ENCODE results near the gene CPOX. TPM values are rescaled to one million over a fixed set of nuclear protein-coding genes. Genes with fewer than 3 reads are reported as not detected.

The CPOX gene
- total RNA-seq, 1 experiment from 2014 or later = 24.7 TPM

DNA sequence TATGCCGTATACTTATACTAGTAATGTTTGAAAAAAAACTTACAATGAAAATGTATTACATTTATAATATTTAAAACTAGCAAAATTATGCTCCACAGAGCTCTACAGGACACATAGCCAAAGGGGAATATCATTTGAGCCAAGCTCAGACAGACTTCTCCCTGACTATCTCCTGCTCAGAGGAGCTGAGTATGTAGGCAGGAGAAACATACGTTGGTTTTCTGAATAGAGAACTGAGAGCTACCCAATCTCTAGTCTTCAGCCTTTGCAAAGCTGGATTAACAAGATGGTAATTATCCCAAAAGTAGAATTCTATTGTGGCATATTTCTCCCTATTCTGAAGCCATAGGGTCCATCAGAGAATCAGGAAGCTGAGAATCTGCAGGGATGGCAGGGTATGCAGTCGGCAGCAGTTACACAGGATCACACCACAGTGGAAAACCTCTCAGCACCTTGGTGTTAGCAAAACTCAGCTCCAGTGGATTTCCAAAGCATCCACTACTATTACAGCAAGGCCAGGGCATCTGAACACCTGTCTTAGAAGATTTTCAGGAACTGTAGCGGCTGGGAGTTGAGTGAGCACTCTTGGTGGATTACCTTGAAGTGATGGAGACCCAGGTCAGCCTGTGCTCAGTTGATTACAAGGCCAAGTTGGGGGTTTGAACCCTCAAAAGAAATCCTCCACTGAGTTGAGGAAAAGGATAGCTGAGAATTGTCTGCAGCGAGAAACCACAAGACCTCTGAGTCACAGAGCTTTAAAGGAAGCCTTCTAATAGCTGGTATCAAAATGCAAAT is 31.5 kb downstream of the CPOX start:
- Histone ChIP-seq H3K9ac (ENCODE audit: extremely low read depth, insufficient read length, low read length) (no peak overlapping the region), H2BK120ac (ENCODE audit: low read depth, low read length, poor library complexity, severe bottlenecking) (no peak overlapping the region), H2AK5ac (ENCODE audit: insufficient read length, low read length) (no peak overlapping the region), H3K56ac (ENCODE audit: insufficient read length, low read depth, low read length) (no peak overlapping the region), H2BK12ac (ENCODE audit: insufficient read length, low read depth, low read length) (no peak overlapping the region), H3K4ac (ENCODE audit: low read depth, low read length) (no peak overlapping the region), H3K27ac (ENCODE audit: insufficient read length, low read depth, low read length) (no peak overlapping the region), H3T11ph (ENCODE audit: low read length) (no peak overlapping the region), H2BK20ac (ENCODE audit: low read depth, low read length, poor library complexity, severe bottlenecking) (no peak overlapping the region), H4K91ac (ENCODE audit: insufficient read length, low read depth, low read length) (no peak overlapping the region), H3K4me1 (ENCODE audit: insufficient read depth, low read length) (no peaks in the 10 kb centered on the region), H3K14ac (ENCODE audit: insufficient read depth, low read length) (no peak overlapping the region), H3K23ac (ENCODE audit: insufficient read length, low read depth, low read length) (no peak overlapping the region), H2BK15ac (ENCODE audit: low read depth, low read length) (no peak overlapping the region), H2BK5ac (ENCODE audit: insufficient read length, low read length) (no peak overlapping the region), H4K5ac (ENCODE audit: insufficient read length, low read depth, low read length) (no peak overlapping the region), H3K18ac (ENCODE audit: insufficient read length, low read depth, low read length) (no peak overlapping the region), H3K79me1 (ENCODE audit: insufficient read depth, low read depth, low read length, poor library complexity, severe bottlenecking) (no peaks in the 10 kb centered on the region), H3K27me3 (ENCODE audit: insufficient read depth, low read length) (no peaks in the 10 kb centered on the region), H3K4me2 (ENCODE audit: insufficient read depth, insufficient read length, low read length) (no peak overlapping the region), H2AFZ (ENCODE audit: low read length) (no peak overlapping the region), H3K79me2 (ENCODE audit: insufficient read depth, low read length) (no peaks in the 10 kb centered on the region), H4K8ac (replicated peaks; ENCODE audit: insufficient read length, low read depth, low read length) (no peak overlapping the region), H3K9me3 (ENCODE audit: control insufficient read depth, low read depth, low read length) (no peaks in the 10 kb centered on the region), H3K23me2 (ENCODE audit: insufficient read length, low read depth, low read length, poor library complexity, severe bottlenecking) (no peaks in the 10 kb centered on the region), H4K20me1 (ENCODE audit: control insufficient read depth, insufficient read depth, insufficient read length) (no peaks in the 10 kb centered on the region)
- H3K27ac Mint-ChIP-seq = no peak overlapping the region
- no CpG with 5 or more reads among the region's 5 CpGs for WGBS (ENCODE audit: extremely low coverage, insufficient read length, low lambda C conversion rate)
- no peak for DNase-seq
- H3K4me1 Mint-ChIP-seq = peaks cover 0 to 2% of the 10 kb centered on the region in 2 experiments; a peak in 1 of 4 replicates
- no peaks in the 10 kb centered on the region; a peak in 1 of 5 replicates for H3K9me3 Mint-ChIP-seq
- no peaks in the 10 kb centered on the region for H3K36me3 Mint-ChIP-seq (ENCODE audit: insufficient read depth in 1 of 3, low read depth in 3 of 3)
- no peak overlapping the region for H3K4me3 Mint-ChIP-seq
- H3K27me3 Mint-ChIP-seq (ENCODE audit: low read depth) = no peaks in the 10 kb centered on the region
- TF ChIP-seq, protein P1, sequence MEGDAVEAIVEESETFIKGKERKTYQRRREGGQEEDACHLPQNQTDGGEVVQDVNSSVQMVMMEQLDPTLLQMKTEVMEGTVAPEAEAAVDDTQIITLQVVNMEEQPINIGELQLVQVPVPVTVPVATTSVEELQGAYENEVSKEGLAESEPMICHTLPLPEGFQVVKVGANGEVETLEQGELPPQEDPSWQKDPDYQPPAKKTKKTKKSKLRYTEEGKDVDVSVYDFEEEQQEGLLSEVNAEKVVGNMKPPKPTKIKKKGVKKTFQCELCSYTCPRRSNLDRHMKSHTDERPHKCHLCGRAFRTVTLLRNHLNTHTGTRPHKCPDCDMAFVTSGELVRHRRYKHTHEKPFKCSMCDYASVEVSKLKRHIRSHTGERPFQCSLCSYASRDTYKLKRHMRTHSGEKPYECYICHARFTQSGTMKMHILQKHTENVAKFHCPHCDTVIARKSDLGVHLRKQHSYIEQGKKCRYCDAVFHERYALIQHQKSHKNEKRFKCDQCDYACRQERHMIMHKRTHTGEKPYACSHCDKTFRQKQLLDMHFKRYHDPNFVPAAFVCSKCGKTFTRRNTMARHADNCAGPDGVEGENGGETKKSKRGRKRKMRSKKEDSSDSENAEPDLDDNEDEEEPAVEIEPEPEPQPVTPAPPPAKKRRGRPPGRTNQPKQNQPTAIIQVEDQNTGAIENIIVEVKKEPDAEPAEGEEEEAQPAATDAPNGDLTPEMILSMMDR (conservative IDR thresholded peaks at IDR 0.05) = no peak

Data from H9 (cell line).